HG02759 (cell line): ENCODE data around the gene SYNE4.
"Not testable (repeated sequence)": the region's sequence is repeated elsewhere in the genome, so short reads cannot be mapped to it uniquely, and the experiment has no call there.

Source experiments
- ATAC-seq: cut with Tn5 transposase; IDR thresholded peaks from one replicate; pipeline ENCODE4 v1.9.1; 2021; ENCODE audit warnings: mild to moderate bottlenecking, moderate library complexity; ENCODE audit not compliant: unreplicated experiment

Gene SYNE4

GRCh38 chr19:36008336-36008978 is at the start of gene SYNE4:
Gene SYNE4, minus strand, starts transcription at chr19:36008813. Its CDS starts 132 bp downstream, at chr19:36008681.
- ATAC-seq, result no peak

GRCh38 chr19:36054733-36055686 is 46.4 kb upstream of the SYNE4 start, which contains the start of gene WDR62:
Gene WDR62, plus strand, starts transcription at chr19:36054897. Its CDS starts 75 bp downstream, at chr19:36054972.
- peak; percentile 71 for ATAC-seq

- peak; percentile 80 for ATAC-seq
These were observed 45.6 kb upstream of the SYNE4 start, which contains the start of gene THAP8 for GRCh38 chr19:36054119-36054732. Gene THAP8, minus strand, starts transcription at chr19:36054285. Its CDS starts 68 bp downstream, at chr19:36054217.

- no peak for ATAC-seq
These were observed 43.0 kb upstream of the SYNE4 start for GRCh38 chr19:36051637-36052036.

- ATAC-seq, result no peak
These were observed 42.6 kb upstream of the SYNE4 start for GRCh38 chr19:36051236-36051635.

- no peak for ATAC-seq
These were observed 40.6 kb upstream of the SYNE4 start for GRCh38 chr19:36049080-36049698.

GRCh38 chr19:36047835-36048234 is 39.2 kb upstream of the SYNE4 start:
- ATAC-seq, result no peak

- no peak for ATAC-seq
These were observed 37.9 kb upstream of the SYNE4 start for GRCh38 chr19:36046443-36047050.

- no peak for ATAC-seq
These were observed 35.3 kb upstream of the SYNE4 start for GRCh38 chr19:36043952-36044351.

- ATAC-seq, result no peak
These were observed 33.2 kb upstream of the SYNE4 start for GRCh38 chr19:36041831-36042230.

GRCh38 chr19:36041092-36041491 is 32.5 kb upstream of the SYNE4 start:
- ATAC-seq, result not testable (repeated sequence)

GRCh38 chr19:36040495-36040894 is 31.9 kb upstream of the SYNE4 start:
- ATAC-seq, result no peak

- ATAC-seq, result no peak
These were observed 23.9 kb upstream of the SYNE4 start, which contains the start of gene CLIP3 for GRCh38 chr19:36032251-36033104. Gene CLIP3, minus strand, starts transcription at chr19:36032873. Its CDS starts 516 bp downstream, at chr19:36032357.

- ATAC-seq, result no peak
These were observed 22.7 kb upstream of the SYNE4 start for GRCh38 chr19:36031308-36031707.

- ATAC-seq, result no peak
These were observed 21.9 kb upstream of the SYNE4 start for GRCh38 chr19:36030264-36031148.

- no peak for ATAC-seq
These were observed 19.9 kb upstream of the SYNE4 start for GRCh38 chr19:36028313-36029041.

- ATAC-seq, result no peak
These were observed 19.1 kb upstream of the SYNE4 start for GRCh38 chr19:36027696-36028095.
